K562 (cell line): ENCODE measurements around the gene GKAP1. TPM values are rescaled to one million over a fixed set of nuclear protein-coding genes. Genes with fewer than 3 reads are reported as not detected.

Experiments used
- ATAC-seq: fragments of 200-7000 bp; cut with Tn5 transposase; 3 replicates; pipeline ENCODE4 v1.9.1; 2020; ENCODE audit warnings: moderate library complexity
- BruUV-seq: library from RNA; stranded (reverse); fragments of 400-500 nt; replicated peaks from 2 replicates; lab custom pipeline; 2021; lab: Mats Ljungman, UMichigan
- CTCF ChIA-PET: fragments of 300-600 bp; formaldehyde crosslinking; extraction: SDS; loops from one replicate; lab custom pipeline; 2021; ENCODE audit warnings: low intra/inter-chr PET ratio; lab: Yijun Ruan, JAX
- POLR2A ChIA-PET: fragments of 300-600, 350-650 bp; sonication (Branson Sonifier 250); formaldehyde crosslinking; extraction: SDS; loops from one replicate; lab custom pipeline; 2021; ENCODE audit warnings: antibody characterized with exemption, inconsistent platforms; lab: Yijun Ruan, JAX
- DNase-seq, 4 experiments: peaks; one replicate each; pipeline versions ENCODE4 v3.0.0 to v3.0.0-alpha.2; 2011 to 2018; ENCODE audit warnings: low spot score in 3 of 4, mixed read lengths in 3 of 4; ENCODE audit errors: extremely low read depth in 1 of 4
- FAIRE-seq: peaks from 2 replicates; lab custom pipeline; 2011; peaks lifted over from hg19 to GRCh38; lab: Jason Lieb, UNC
- H2AFZ ChIP-seq: 2 replicates; pipeline ENCODE4 v1.6.0; 2011; ENCODE audit warnings: low read depth, low read length, control low read depth, inconsistent platforms
- H3K27ac ChIP-seq: fragments of 200-600 bp; 3 replicates; pipeline ENCODE4 v1.8.0; 2011; ENCODE audit warnings: low read depth, mild to moderate bottlenecking, control low read depth, inconsistent platforms, low read length, moderate library complexity, mixed read lengths; ENCODE audit errors: extremely low read depth
- H3K27me3 ChIP-seq, 2 experiments: fragments of 300-600 bp in 1 of 2; 2 replicates in 1 of 2; 3 replicates in 1 of 2; pipeline versions ENCODE4 v1.6.0 to v1.8.0; 2011; ENCODE audit warnings: inconsistent platforms in 2 of 2, low read length in 2 of 2, mild to moderate bottlenecking in 1 of 2, mixed read lengths in 1 of 2, moderate library complexity in 1 of 2; ENCODE audit not compliant: control insufficient read depth in 2 of 2, insufficient read depth in 2 of 2
- H3K36me3 ChIP-seq: fragments of 300-600 bp; 3 replicates; pipeline ENCODE4 v1.8.0; 2011; ENCODE audit warnings: mild to moderate bottlenecking, low read length, inconsistent platforms; ENCODE audit not compliant: control insufficient read depth, insufficient read depth
- H3K4me1 ChIP-seq, 2 experiments: fragments of 200-600 bp in 1 of 2; replicated peaks in 1 of 2; 2 replicates in 1 of 2; 3 replicates in 1 of 2; pipeline versions ENCODE4 v1.5.1 to v1.8.0; 2011; ENCODE audit warnings: inconsistent platforms in 2 of 2, low read length in 2 of 2, mild to moderate bottlenecking in 1 of 2, mixed read lengths in 1 of 2, moderate library complexity in 1 of 2; ENCODE audit not compliant: control insufficient read depth in 2 of 2, insufficient read depth in 2 of 2
- H3K4me2 ChIP-seq: 2 replicates; pipeline ENCODE4 v1.6.1; 2011; ENCODE audit warnings: low read length, control low read depth, inconsistent platforms, mixed read lengths; ENCODE audit not compliant: insufficient read depth
- H3K4me3 ChIP-seq: fragments of 200-600 bp; sonication (generic), shearing (Covaris generic); 2 replicates; pipeline ENCODE4 v1.5.1; 2016; ENCODE audit warnings: control low read depth, inconsistent platforms
- H3K79me2 ChIP-seq: fragments of 200-600 bp; 3 replicates; pipeline ENCODE4 v1.8.0; 2011; ENCODE audit warnings: low read length, inconsistent platforms; ENCODE audit not compliant: control insufficient read depth, insufficient read depth
- H3K9ac ChIP-seq, 2 experiments: 2 replicates each; pipeline versions ENCODE4 v1.6.0 to v1.6.1; 2011; ENCODE audit warnings: low read depth in 2 of 2, low read length in 2 of 2, control low read depth in 1 of 2, inconsistent platforms in 1 of 2, mild to moderate bottlenecking in 1 of 2, mixed read lengths in 1 of 2; ENCODE audit not compliant: insufficient read depth in 1 of 2
- H3K9me1 ChIP-seq: one replicate; pipeline ENCODE4 v1.6.0; 2011; ENCODE audit warnings: inconsistent platforms, mild to moderate bottlenecking, low read length, moderate library complexity; ENCODE audit not compliant: control insufficient read depth, insufficient read depth
- H3K9me3 ChIP-seq: replicated peaks from 2 replicates; pipeline ENCODE4 v1.5.1; 2011; ENCODE audit warnings: low read depth, low read length, inconsistent platforms; ENCODE audit not compliant: control insufficient read depth, insufficient read depth
- H4K20me1 ChIP-seq: replicated peaks from 2 replicates; pipeline ENCODE4 v1.6.1; 2011; ENCODE audit warnings: low read length, inconsistent platforms, mixed read lengths; ENCODE audit not compliant: control insufficient read depth, insufficient read depth
- BDP1 ChIP-seq: IDR thresholded peaks from 3 replicates; pipeline ENCODE4 v1.6.1; 2011; ENCODE audit not compliant: insufficient read length, insufficient read depth
- CHD2 ChIP-seq: IDR thresholded peaks from 2 replicates; pipeline ENCODE4 v1.6.1; 2011; ENCODE audit warnings: low read depth, low read length
- DMBX1 ChIP-seq: fragments of 250-450 bp; sonication (Bioruptor Pico); IDR thresholded peaks from 2 replicates; pipeline ENCODE4 v1.8.0; 2022; ENCODE audit warnings: inconsistent platforms, mild to moderate bottlenecking, moderate library complexity, borderline replicate concordance
- GATAD2B ChIP-seq: fragments of 450-650 bp; IDR thresholded peaks from 2 replicates; pipeline ENCODE4 v1.6.1; 2017; ENCODE audit warnings: mild to moderate bottlenecking, borderline replicate concordance
- NR2F6 ChIP-seq: fragments of 450-650 bp; formaldehyde crosslinking; IDR thresholded peaks from 2 replicates; pipeline ENCODE4 v1.4.0; 2020; ENCODE audit warnings: mild to moderate bottlenecking
- NR4A1 ChIP-seq, 2 experiments: fragments of 250-450 bp in 1 of 2; fragments of 450-650 bp in 1 of 2; sonication (Bioruptor Pico) in 1 of 2; IDR thresholded peaks; 2 replicates each; pipeline versions ENCODE4 v1.4.0 to v1.6.1; 2016 to 2020; ENCODE audit warnings: mild to moderate bottlenecking in 2 of 2, missing compliant biosample characterization in 1 of 2, missing genetic modification characterization in 1 of 2, moderate library complexity in 1 of 2
- PURB ChIP-seq: sonication (generic); formaldehyde crosslinking; IDR thresholded peaks from 2 replicates; pipeline ENCODE4 v1.9.0; 2021; ENCODE audit warnings: low read depth, mild to moderate bottlenecking, missing genetic modification reagents
- SPI1 ChIP-seq: IDR thresholded peaks from 2 replicates; pipeline ENCODE4 v1.6.1; 2011; ENCODE audit warnings: low read depth, low read length, control low read depth, borderline replicate concordance
- STAT5B ChIP-seq: fragments of 250-450 bp; sonication (Bioruptor Pico); IDR thresholded peaks from 2 replicates; pipeline ENCODE4 v1.8.0; 2021; ENCODE audit warnings: mild to moderate bottlenecking, inconsistent platforms
- TCF3 ChIP-seq: sonication (generic); formaldehyde crosslinking; IDR thresholded peaks from 2 replicates; pipeline ENCODE4 v1.4.0; 2020; ENCODE audit warnings: mild to moderate bottlenecking, missing genetic modification reagents
- ZNF12 ChIP-seq: sonication (generic); formaldehyde crosslinking; IDR thresholded peaks from 2 replicates; pipeline ENCODE4 v1.4.0; 2020; ENCODE audit warnings: mild to moderate bottlenecking, missing genetic modification reagents
- ZNF143 ChIP-seq: sonication (generic); formaldehyde crosslinking; IDR thresholded peaks from 2 replicates; pipeline ENCODE4 v1.9.0; 2022; ENCODE audit warnings: mild to moderate bottlenecking, missing genetic modification reagents
- ZNF165 ChIP-seq: fragments of 250-450 bp; sonication (Bioruptor Pico); IDR thresholded peaks from 2 replicates; pipeline ENCODE4 v1.4.0; 2020; ENCODE audit warnings: borderline replicate concordance
- ZNF217 ChIP-seq: sonication (generic); formaldehyde crosslinking; IDR thresholded peaks from 2 replicates; pipeline ENCODE4 v1.8.0; 2022; ENCODE audit warnings: mild to moderate bottlenecking, missing genetic modification reagents
- ZNF23 ChIP-seq: fragments of 250-450 bp; sonication (Bioruptor Pico); IDR thresholded peaks from 2 replicates; pipeline ENCODE4 v1.4.0; 2020; ENCODE audit warnings: mild to moderate bottlenecking
- WGBS: fragments of 100-300 bp; shearing (Covaris generic); methylation state at CpG from one replicate; pipeline ENCODE4 v1.1.6; 2016; ENCODE audit warnings: low coverage, mixed read lengths; ENCODE audit not compliant: insufficient coverage; ENCODE audit errors: missing lambda C conversion rate; 5-methylcytosine and 5-hydroxymethylcytosine counted together
- in situ Hi-C: fragments of 300-500 bp; cut with MboI; formaldehyde crosslinking; loops from 4 replicates; pipeline ENCODE4 v1.15.0; 2018; ENCODE audit warnings: inconsistent platforms, mixed read lengths
- intact Hi-C: fragments of 100-400 bp; cut with micrococcal nuclease; formaldehyde crosslinking; loops from 2 replicates; pipeline ENCODE4 v1.14.2; 2022
- polyA plus RNA-seq, 8 experiments: library from polyadenylated mRNA; depleted of rRNA in 4 of 8; stranded (reverse) in 5 of 8; unstranded in 3 of 8; fragments of >200 nt; fragmentation: Nextera tagmentation in 2 of 8; fragmentation: Illumina TruSeq in 1 of 8; extraction: Ambion mirVana in 2 of 8; extraction: Trizol in 1 of 8; gene quantifications; 2 replicates each; pipeline versions ENCODE4 v1.2.1 to v1.2.3, GENCODE V29; 2011 to 2014; ENCODE audit warnings: inconsistent platforms in 1 of 8, missing spikeins in 1 of 8
- total RNA-seq, 7 experiments: library from RNA; depleted of rRNA in 6 of 7; stranded (reverse); fragments of >200 nt in 6 of 7; fragmentation: Illumina TruSeq in 2 of 7; extraction: Trizol in 2 of 7; gene quantifications; 2 replicates each; pipeline versions ENCODE4 v1.2.1 to v1.2.3, GENCODE V29; 2011 to 2021; ENCODE audit warnings: low replicate concordance in 1 of 7
- TF ChIP-seq, protein P1 (sequence below): fragments of 450-650 bp; IDR thresholded peaks from 2 replicates; pipeline ENCODE4 v1.6.1; 2016; ENCODE audit warnings: low read depth, mild to moderate bottlenecking, moderate library complexity
- TF ChIP-seq, protein P2 (sequence below): IDR thresholded peaks from 2 replicates; pipeline ENCODE4 v1.6.1; 2016; ENCODE audit warnings: missing genetic modification characterization, missing compliant biosample characterization

Gene GKAP1
- total and polyA plus RNA-seq, 9 of the 15 experiments (the other 6 are each of a cell fraction or from before 2014, with no cell fraction given): 1.0 to 3.8 (median 2.7) TPM

DNA sequence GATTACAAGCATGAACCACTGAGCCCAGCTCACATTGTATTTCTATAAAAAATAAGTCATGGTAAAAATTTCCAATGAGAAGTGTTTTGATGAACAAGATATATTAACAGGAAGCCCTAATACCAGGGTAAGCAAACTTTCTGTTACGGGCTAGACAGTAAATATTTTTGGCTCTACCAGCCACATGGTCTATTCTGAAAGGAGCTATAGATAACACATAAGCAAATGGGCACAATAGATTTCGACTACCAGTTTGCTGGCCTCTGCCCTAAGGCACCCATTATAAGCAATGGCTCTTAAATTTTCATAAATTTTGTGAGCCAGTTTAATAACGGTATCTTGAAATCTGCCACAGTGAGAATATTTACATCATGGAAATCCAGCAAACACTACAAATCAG lies 118.0 kb downstream of the GKAP1 start:
- H3K79me2 ChIP-seq: peaks cover 99% of the 10 kb centered on the region
- H3K4me2 ChIP-seq: no peak overlapping the region
- 80% methylated on average over 3 of the region's 3 CpGs for WGBS
- ChIA-PET CTCF (no interaction called here), POLR2A (interaction anchor here (0.6 to 1.7 kb wide), 5 partner anchors 9 to 708 kb away, joined by 3 to 5 read pairs (median 5); partner anchors contain the start of gene UBQLN1)
- H3K9ac ChIP-seq: no peak overlapping the region
- no peak overlapping the region for H3K27ac ChIP-seq
- FAIRE-seq (no peak), DNase-seq (no peak), ATAC-seq (no peak)
- H3K4me1 ChIP-seq: peaks cover 0 to 3% of the 10 kb centered on the region in 2 experiments; a peak in 3 of 5 replicates
- no peak overlapping the region for H3K4me3 ChIP-seq
- peaks cover 19% of the 10 kb centered on the region for H3K36me3 ChIP-seq
- intact Hi-C loops (loop anchor here (10.0 kb wide), 2 partner anchors 115 to 285 kb away; partner anchors contain the start of genes GKAP1, HNRNPK and RMI1), in situ Hi-C loops (no loop called here)
- H3K9me1 ChIP-seq: no peaks in the 10 kb centered on the region
- no TSS peak for BruUV-seq
- H4K20me1 ChIP-seq: peaks cover 22% of the 10 kb centered on the region
- H3K27me3 ChIP-seq: no peaks in the 10 kb centered on the region
- no peaks in the 10 kb centered on the region for H3K9me3 ChIP-seq
- TF ChIP-seq NR4A1 (CRISPR knock-in tag; IDR thresholded peaks at IDR 0.05) (no peak), NR4A1 (tag; IDR thresholded peaks at IDR 0.05) (no peak), PURB (no peak), SPI1 (no peak), ZNF217 (no peak), DMBX1 (CRISPR knock-in tag) (no peak), ZNF23 (no peak), ZNF143 (CRISPR knock-in tag) (no peak), ZNF12 (CRISPR knock-in tag) (no peak), NR2F6 (no peak), ZNF165 (CRISPR knock-in tag) (no peak), BDP1 (no peak), GATAD2B (no peak), TCF3 (CRISPR knock-in tag) (no peak), CHD2 (no peak), STAT5B (CRISPR knock-in tag) (no peak)
- TF ChIP-seq, protein P1, sequence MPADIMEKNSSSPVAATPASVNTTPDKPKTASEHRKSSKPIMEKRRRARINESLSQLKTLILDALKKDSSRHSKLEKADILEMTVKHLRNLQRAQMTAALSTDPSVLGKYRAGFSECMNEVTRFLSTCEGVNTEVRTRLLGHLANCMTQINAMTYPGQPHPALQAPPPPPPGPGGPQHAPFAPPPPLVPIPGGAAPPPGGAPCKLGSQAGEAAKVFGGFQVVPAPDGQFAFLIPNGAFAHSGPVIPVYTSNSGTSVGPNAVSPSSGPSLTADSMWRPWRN: no peak
- TF ChIP-seq, protein P2, sequence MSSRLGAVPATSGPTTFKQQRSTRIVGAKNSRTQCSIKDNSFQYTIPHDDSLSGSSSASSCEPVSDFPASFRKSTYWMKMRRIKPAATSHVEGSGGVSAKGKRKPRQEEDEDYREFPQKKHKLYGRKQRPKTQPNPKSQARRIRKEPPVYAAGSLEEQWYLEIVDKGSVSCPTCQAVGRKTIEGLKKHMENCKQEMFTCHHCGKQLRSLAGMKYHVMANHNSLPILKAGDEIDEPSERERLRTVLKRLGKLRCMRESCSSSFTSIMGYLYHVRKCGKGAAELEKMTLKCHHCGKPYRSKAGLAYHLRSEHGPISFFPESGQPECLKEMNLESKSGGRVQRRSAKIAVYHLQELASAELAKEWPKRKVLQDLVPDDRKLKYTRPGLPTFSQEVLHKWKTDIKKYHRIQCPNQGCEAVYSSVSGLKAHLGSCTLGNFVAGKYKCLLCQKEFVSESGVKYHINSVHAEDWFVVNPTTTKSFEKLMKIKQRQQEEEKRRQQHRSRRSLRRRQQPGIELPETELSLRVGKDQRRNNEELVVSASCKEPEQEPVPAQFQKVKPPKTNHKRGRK: no peak
- no peak overlapping the region for H2AFZ ChIP-seq
